Mesenteric fat pad (tissue), 1 donor: ENCODE data around the gene GALNT8. TPM values are rescaled to one million over a fixed set of nuclear protein-coding genes. Genes with fewer than 3 reads are reported as not detected.

ENCODE experiments used
- DNase-seq: peaks from one replicate; pipeline ENCODE4 v3.0.0-alpha.2; 2020; ENCODE audit warnings: low spot score
- total RNA-seq: library from RNA; stranded (reverse); fragmentation: NEBNext Ultra II Directional; extraction: Animal tissue kit (Norgen Biotek cat#: 25700); gene quantifications from one replicate; pipeline ENCODE4 v1.2.1, GENCODE V29; 2021
- donor health status: DM: yes; HTN: yes; CAD: no.

Gene GALNT8
- total RNA-seq, 1 donor from 2014 or later, result 1.2 TPM

- DNase-seq, result no peak
Observed at GRCh38 chr12:4794491-4794890, 74.3 kb downstream of the GALNT8 start.

DNA sequence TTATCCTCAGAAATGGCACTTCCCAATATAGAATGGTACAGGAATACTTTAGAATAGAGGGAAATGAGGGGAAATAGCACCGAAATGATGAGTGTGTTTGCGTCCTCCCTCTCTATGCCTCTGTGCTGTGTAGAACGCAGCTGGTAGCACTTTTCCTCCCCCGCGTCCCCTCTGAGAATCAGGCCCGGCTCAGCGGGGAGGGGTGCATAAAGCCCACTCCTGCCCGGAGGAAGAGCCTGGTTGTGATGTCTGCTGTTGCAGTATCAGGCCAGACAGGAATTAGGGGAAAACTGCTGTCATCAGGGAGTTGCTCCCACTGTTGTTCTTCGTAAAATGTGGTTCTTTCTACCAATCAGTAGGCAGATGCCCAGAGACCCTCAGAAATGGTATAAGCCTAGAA lies 76.0 kb downstream of the GALNT8 start:
- DNase-seq, result no peak

DNA sequence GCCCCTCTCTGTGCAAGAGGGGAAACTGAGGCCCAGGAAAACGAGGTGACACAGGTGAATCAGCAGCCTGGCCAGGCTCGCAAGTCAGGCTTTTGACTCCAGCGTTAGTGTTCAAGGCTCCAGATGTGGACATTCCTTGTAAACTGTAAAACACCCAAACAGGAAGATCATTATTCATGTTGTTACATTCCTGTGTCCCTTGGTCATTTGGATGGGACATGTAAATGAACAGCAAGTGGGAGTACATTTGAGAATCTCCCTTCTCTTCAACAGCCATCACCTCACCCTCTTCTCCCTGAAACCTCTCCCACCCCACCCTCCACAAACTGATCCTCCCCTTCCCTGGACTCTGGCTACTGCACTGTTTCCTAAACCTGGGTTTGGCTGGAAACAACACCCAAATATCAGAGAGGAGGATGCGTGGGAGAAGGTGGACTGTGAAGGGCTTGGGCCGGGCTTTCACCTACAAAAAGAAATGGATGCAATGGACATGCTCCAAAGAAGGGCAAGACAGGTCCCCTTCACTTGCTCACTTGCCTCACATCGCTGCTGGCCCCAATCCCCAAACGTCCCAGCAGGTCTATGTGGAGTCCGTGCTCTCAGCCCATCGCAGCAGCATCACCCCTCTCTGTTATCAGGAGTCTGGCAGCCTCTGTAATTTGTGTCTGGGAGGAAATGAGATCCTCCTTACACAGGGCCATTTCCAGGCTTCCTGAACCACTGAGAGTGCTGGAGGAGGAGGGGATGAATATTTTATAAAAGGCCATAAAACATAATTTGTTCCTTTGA lies 76.7 kb downstream of the GALNT8 start:
- no peak for DNase-seq

GRCh38 chr12:4800555-4800954 lies 80.4 kb downstream of the GALNT8 start:
- DNase-seq, result no peak

DNA sequence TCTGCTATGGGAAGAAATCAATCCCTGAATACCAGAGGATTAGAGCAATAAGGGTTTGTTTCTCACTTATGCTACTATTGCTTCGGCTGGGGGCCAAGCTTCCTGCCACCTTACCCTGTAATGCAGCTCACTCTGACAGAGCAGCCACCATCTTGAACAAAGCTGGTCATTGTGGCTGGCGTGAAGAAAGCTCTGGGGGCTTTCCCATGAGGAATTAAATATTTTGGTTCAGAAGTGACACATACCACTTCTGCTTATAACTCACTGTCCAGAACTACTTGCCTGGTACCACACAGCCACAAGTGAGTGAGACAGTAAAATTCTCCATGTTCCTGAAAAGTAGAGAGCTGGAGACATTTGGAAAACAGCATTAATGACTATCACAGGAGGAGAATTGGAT lies 82.6 kb downstream of the GALNT8 start:
- no peak for DNase-seq

DNA sequence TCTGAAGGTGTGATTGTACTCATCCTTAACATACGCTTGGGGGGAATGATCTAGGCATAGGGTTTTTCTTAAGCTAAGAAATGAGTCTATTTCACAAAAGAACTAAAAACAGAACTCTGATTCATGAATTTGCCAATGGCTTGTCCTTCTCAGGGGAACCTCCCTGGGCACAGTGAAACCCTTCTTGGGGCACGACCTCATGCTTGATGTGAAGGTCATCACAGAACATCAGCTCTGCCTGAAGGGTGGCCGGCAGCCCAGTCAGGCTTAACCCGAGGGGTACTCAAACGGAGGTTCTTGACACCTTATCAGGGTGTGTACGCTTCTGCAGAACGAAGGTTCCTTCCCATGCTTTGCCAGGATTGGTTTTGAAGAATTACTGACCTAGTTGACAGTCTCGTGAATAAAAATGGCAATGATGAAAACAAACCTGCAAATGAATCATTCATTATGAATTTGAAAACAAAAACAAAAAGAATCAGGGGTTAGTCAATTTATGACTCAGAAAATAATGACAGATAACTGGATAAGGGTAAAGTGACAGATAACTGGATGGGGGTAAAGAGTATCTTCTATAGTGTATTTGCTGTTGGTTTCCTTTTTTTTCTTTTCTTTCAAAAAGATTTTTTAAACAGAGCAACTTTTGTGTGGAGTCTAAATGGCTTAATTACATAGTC lies 86.4 kb downstream of the GALNT8 start:
- DNase-seq, result no peak

DNA sequence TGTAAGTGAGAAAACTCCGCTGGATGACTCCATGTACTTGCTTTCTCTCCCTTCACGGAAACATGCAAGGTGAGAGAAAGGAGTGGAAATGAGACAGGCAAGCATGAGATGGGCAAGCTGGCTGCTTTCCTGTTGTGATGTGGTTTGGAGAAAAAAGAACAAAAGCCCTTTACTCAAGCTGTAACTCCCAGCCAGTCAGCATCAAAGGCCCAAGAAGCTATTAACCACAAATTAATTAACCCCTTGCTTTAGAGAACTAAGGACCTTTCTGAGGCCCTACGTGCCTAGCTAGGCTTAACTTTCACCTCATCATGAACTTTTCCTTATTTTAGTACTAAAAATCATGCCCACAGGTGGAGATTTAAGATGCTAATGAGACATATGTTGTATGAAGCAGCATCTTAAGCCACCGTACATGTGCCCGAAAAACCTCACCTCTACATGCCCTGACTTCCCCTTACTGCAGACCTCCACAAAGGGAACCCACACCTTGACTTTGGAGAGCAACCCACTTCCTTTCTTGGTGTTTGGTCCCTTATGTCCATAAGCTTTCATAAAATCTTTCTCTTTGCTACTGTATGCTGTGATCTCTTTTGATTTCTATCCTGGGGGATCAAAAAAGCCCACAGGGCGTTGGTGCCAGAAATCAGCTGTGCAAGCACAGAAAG lies 87.0 kb downstream of the GALNT8 start:
- DNase-seq, result no peak

- DNase-seq, result no peak
Observed at GRCh38 chr12:4807813-4808212, 87.6 kb downstream of the GALNT8 start.

DNA sequence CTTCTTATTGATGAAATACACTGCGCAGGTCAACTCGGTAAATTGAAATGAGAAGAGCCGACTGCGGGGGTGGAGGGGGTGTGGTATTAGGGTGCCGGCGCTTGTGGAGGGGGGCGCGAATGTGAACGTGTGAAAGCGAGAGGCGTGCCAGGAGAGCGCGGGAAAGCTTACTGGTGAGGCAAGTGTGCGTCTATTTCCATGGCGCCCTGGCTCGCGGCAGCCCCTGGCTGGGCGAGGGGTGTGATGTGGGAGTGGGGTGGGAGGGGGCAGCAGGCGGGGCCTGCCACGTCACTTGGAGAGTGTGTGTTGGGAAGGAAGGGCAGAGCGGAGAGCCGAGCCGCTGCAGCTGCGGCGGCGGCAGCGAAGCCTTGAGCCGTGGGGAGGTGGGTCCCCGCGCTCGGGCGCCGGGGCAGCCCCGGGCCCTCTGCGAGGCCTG lies 88.8 kb downstream of the GALNT8 start:
- no peak for DNase-seq

DNA sequence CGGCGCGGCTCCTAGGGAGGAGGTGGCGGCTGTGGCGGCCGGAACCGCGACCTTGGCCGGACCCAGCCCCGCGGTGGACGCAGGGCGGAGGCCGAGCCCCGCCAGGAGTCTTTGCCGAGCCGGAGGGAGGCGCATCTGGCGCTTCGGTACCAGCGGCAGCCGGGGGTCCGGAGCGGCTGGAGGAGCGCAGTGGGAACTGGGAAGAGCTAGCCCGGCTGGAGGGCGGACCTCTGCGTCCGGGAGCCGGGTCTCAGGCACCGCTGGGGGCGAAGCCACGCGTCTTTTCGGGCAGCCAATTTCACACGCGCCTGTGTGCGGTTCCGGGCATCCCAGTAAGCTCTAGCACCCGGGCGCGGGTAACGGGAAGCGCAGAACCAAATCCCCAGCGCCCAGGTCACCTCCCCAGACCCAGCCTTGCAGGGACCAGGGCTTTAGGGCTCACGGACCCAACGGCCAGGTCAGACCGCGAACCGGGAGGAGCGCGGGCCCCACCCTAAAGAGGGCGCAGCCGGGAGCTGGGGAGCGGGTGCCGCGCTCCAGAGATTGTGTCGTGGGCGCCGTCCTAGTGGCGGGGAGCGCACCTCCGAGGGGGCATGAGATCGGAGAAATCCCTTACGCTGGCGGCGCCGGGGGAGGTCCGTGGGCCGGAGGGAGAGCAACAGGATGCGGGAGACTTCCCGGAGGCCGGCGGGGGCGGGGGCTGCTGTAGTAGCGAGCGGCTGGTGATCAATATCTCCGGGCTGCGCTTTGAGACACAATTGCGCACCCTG lies 89.4 kb downstream of the GALNT8 start:
- DNase-seq, result no peak

DNA sequence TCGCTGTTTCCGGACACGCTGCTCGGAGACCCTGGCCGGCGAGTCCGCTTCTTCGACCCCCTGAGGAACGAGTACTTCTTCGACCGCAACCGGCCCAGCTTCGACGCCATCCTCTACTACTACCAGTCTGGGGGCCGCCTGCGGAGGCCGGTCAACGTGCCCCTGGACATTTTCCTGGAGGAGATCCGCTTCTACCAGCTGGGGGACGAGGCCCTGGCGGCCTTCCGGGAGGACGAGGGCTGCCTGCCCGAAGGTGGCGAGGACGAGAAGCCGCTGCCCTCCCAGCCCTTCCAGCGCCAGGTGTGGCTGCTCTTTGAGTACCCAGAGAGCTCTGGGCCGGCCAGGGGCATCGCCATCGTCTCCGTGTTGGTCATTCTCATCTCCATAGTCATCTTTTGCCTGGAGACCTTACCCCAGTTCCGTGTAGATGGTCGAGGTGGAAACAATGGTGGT lies 90.0 kb downstream of the GALNT8 start:
- no peak for DNase-seq

GRCh38 chr12:4812624-4813327 lies 92.6 kb downstream of the GALNT8 start:
- no peak for DNase-seq

- no peak for DNase-seq
Observed at GRCh38 chr12:4813741-4814140, 93.5 kb downstream of the GALNT8 start.

- DNase-seq, result no peak
Observed at GRCh38 chr12:4814485-4814884, 94.3 kb downstream of the GALNT8 start.

DNA sequence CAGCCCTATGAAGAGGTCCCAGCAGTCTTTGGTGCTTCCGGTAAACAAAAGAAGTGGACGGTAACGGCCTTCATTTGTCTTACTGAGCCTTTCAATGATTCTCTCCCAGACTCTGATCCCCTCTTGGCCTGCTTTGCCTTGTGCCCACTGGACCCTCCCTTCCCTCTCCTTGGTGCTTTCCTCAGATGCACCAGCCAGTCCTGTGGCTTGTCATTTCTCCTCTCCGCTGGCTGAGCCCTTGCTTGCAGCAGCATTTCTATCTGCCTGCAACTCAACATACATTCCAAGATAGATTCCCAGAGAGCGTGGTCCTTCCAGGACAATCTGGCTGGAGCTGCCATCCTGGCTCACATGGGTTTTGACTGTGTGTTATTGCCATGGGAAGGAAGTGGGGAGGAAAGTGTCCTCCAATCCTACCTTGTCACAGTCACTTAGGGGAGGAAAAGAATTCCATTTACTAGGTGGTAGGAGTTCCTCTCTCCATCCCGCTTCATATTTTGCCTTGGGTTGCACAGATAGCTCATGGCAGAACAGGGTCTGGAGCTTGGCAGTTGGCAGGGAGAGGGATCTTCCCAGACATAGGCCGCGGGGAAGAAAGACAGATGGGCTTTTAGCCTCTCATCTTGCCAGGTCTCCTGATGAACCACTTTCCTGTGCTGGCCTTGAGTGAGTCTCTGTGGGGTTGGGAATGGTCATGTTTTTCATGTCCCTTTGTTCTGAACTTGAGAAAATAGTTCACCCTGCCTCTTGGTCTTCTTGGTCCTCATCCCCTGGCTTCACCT lies 96.7 kb downstream of the GALNT8 start:
- DNase-seq, result no peak

GRCh38 chr12:4817880-4818279 lies 97.7 kb downstream of the GALNT8 start:
- no peak for DNase-seq

DNA sequence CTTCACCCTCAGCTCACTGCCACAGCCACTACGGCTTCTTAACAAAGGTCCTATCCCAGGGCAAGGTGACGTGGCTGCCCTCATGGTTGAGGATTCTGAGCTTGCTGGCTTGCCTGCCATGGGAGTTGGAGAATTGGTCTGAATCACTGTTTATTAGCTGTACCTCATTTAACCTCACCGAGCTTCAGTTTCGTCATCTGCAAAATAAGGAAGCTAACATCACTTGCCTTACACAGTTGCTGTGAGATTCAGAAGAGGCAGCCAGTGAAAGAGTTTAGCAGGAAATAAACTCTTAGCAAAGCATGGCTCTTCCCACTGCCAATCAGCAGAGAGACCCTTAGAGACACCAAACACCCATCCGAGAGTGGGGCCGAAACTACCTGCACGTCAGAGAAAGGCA lies 99.5 kb downstream of the GALNT8 start:
- DNase-seq, result no peak

DNA sequence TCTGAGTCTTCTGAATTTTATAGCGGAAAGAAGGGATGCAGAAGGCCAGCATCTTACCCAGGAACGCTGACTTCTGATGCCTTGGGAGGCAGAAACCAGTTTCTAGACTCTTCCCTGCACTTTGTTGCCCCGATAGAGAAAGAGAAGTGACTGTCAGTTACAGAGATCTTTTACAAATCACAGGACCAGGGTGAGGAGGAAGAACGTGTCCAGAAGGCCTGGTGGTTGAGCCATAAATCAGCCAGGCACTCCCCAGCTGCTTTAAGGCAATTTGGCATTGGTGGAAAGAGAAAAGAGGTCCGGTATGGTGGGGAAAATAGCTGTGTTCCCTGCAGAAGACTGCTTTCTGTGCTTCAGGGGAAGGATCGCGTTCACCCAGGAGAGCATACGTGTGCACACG lies 100.8 kb downstream of the GALNT8 start:
- no peak for DNase-seq
